DMS53 treated with DMSO at 0.1 percent for 48 hours (cell line): ENCODE results near the gene OOSP4B.
"Not testable (repeated sequence)": the region's sequence is repeated elsewhere in the genome, so short reads cannot be mapped to it uniquely, and the experiment has no call there.

Experiments used
- DNase-seq: peaks from one replicate; lab custom pipeline; 2025; ENCODE audit not compliant: unreplicated experiment; lab: John Stamatoyannopoulos, UW

Gene OOSP4B

GRCh38 chr11:60059521-60060240 is 42.7 kb downstream of the OOSP4B start:
- no peak for DNase-seq

GRCh38 chr11:60064111-60064510 is 47.1 kb downstream of the OOSP4B start:
- DNase-seq: no peak

GRCh38 chr11:60065801-60066200 is 48.8 kb downstream of the OOSP4B start:
- DNase-seq: no peak

- DNase-seq: no peak
Measured at GRCh38 chr11:60069450-60069849, 52.5 kb downstream of the OOSP4B start.

- DNase-seq: not testable (repeated sequence)
Measured at GRCh38 chr11:60071644-60072043, 54.7 kb downstream of the OOSP4B start.

GRCh38 chr11:60077216-60077817 is 60.3 kb downstream of the OOSP4B start:
- no peak for DNase-seq

- no peak for DNase-seq
Measured at GRCh38 chr11:60077981-60078380, 61.0 kb downstream of the OOSP4B start.

GRCh38 chr11:60078745-60079144 is 61.8 kb downstream of the OOSP4B start:
- no peak for DNase-seq

- DNase-seq: no peak
Measured at GRCh38 chr11:60080535-60080934, 63.6 kb downstream of the OOSP4B start.
